Dermis microvascular lymphatic vessel endothelial cell (primary cell): Measurements from ENCODE around the gene ENO3. TPM values are rescaled to one million over a fixed set of nuclear protein-coding genes. Genes with fewer than 3 reads are reported as not detected.
A peak's percentile ranks its signal among the peaks of the same experiment; 100 is the strongest.

Experiments used
- DNase-seq, 2 donors: peaks; one replicate each; pipeline versions ENCODE4 v3.0.0 to v3.0.0-alpha.2; 2010; ENCODE audit warnings: low read depth in 2 of 2
- total RNA-seq: library from RNA; depleted of rRNA; stranded (reverse); fragments of >200 nt; gene quantifications from 2 replicates; pipeline ENCODE4 v1.2.1, GENCODE V29; 2014

The ENO3 gene
- total RNA-seq, 1 donor from 2014 or later = 1.5 TPM

DNA sequence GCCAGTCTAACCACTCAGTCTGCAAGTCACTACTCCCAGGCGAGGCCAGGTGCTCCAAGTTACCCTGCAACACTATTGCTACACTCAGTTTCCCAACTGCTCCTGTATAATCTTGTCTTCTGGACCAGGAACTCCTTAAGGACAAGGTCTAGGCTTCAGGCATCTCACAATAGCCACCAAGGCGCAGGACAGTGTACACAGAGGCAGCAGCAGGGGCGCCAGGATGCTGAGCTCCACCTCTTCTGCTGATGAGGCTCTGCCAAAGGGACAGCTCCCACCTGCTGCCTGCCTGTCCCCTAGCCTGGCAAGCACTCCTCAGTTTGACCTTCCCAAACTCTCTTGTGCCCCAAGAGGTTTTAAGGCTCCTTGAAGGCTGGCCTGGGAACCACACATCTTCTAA lies 14.5 kb upstream of the ENO3 start:
- DNase-seq = no peak

DNA sequence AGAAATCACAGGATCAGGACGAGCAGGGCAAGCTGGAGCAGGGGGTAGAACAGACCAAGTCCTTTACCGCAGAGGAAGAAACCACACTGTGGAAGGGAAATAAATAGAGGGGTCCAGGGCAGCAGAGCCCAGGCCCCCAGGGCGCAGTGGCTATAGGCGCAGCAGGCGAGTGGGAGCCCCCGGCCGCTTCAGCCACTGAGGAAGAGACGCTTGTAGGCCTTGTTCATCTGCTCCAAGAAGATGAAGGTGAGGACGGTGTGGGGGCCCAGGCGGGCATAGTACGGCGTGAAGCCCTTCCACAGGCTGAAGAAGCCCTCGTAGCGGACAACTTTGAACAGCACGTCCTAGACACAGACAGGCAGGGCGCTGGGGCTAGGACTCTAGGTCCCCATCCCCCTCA lies 13.4 kb upstream of the ENO3 start:
- no peak for DNase-seq

DNA sequence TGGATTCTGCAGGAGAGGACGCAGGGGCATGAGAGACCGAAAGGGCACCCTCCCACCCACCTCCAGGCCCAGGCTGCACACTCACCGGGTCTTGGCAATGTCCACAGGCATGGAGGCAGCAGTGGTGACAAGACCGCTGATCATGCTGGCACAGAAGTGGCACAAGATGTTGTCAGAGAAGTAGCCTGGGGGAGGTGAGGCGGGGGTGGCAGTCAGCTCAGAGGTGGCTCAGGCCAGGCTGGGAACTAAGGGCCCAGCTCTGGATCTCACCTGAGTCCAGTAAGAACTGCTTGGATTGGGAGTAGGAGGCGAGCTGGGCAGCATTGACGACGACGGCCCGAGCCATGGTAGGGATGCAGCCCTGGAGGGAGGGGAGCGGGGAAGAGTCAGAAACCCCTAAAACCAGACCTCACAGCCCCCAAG lies 12.8 kb upstream of the ENO3 start:
- no peak for DNase-seq

DNA sequence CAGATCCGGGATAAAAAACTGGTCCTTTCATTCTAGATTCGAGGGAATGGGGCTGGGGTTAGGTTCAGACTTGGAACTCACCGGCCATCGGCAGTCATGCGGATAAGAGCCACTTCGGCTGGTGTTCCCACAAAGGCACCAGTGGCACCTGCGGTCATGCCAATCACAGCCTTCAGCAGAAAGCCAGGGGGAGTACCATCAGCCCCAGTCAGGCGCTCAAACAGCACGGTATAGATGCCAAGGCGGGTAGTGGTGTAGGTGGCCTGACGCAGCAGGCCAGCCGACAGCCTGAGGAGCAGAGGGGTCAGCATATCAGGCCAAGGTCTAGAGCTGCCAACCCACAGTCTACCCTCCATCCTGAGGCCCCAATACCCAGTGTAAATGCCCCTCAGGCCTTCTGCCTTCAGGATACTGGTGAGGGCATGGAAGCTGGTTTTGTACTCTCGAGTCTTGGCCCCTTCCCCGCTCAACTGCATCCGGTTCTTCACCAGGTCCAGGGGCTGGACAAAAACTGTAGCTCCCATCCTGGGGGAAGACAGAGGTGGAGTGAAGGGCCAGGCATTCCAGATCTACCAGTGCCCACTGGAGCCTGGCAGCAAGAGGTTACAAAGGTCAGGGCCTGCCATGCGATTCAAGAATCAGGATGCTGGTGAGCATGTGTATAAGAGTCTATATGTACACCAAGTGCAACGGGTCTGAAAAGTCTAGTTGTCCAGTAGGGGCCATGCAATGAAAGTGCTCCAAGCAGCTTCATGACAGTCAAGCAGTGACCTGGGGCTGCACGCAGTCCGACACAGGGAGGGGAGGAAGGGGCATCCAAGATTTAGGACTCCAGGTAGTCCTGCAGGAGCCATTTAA lies 12.0 kb upstream of the ENO3 start:
- DNase-seq = peak in 1 of 2 donors; percentile 23

DNA sequence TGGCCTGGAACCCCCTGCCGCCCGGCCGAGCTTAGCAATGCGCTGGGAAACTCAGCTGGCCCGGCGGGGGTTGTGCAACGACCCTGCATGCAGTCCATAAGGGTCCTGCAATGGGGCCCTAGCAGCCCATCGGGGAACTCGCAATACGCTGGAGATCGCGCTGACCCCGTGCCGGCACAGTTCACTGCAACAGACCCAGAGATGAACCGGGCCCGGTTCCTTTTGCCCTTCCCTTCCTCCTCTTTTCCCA lies 11.4 kb upstream of the ENO3 start:
- no peak for DNase-seq

DNA sequence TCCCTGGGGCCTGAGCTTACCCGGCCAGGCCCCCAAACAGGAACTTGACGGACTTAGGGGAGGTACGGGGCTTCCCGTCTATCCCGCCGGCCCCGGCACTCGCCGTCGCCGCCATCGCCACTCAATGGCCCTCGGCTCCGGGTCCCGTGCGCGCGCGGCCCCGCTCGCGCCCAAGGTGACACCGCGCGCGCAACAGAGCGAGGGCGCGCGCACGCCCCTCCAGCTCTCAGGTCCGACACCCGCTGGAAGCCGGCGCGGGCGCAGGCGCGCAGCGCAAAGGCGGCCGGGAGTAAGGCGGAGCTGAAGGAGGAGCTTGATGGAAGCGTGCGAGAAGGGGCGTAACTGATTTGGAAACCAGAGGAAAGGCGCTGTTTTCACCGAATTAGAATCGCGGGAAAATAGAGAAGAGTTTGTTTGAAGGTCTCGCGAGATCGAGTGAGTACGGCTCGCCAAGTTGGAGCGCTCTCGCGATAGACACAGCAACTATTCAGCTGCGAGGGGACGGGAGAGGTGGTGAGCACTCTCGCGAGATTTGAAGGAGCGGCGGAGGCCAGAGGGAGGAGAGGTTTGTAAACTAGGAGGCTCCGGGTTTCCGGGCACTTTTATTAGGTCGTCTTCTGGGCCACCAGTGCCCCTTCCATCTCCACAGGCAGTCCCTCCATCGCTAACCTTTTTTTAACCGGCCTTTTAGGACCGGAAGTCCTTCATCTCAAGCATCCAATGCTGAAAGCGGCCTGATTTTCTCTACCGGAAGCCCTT lies 10.9 kb upstream of the ENO3 start, which contains the start of the genes RNF167 and SLC25A11:
Gene RNF167 (plus strand): TSS at position 473 of the 759 bp plus-strand sequence. CDS start 642 bp downstream, outside the sequence.
Gene SLC25A11 (minus strand): TSS at position 251 of the 759 bp plus-strand sequence. CDS start 136 bp downstream, at position 115.
- DNase-seq = peak; percentile 100

DNA sequence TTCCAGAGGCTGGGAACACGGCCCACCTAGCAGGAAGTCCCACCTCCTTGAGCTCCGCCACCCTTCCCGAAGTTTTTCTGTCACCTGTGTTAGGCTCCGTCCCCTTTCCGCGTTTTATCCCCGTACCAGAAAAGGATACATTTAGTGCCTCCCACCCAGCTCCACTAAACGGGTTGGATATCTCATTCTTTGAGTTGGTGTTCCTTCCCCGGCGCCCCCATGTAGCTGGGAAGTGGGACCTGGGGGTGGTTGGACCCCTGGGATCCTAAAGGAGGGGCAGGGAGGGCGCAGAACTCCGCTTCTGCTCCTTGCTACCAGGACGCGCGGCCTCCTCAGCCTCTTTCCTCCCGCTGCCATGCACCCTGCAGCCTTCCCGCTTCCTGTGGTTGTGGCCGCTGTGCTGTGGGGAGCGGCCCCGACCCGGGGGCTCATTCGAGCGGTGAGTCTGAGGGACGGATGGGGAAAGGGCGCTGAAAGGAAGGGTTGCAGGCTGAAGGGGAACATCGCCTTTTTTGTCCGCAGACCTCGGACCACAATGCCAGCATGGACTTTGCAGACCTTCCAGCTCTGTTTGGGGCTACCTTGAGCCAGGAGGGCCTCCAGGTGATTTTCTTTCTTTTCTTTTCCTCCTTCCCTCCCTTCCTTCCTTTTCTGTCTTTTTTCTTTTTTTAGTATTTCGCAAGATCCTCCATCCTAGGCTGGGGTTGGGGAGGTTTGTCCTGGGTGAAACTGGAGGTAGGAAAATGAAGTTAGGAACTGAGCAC lies 10.2 kb upstream of the ENO3 start:
- DNase-seq = no peak

DNA sequence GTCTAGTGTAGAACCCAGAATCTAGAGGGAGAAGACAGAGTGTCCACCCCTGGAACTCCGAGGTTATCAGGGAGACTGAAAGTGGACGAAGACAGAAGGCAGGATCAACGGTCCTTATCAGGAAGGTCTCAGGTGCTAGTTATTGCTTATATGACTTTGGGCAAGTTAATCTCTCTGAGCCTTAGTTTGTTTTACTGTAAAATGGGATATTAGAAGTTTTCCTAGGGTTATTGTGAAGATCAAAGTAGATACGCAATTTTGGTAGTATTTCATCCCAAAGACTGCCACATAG lies 9.7 kb upstream of the ENO3 start:
- no peak for DNase-seq

DNA sequence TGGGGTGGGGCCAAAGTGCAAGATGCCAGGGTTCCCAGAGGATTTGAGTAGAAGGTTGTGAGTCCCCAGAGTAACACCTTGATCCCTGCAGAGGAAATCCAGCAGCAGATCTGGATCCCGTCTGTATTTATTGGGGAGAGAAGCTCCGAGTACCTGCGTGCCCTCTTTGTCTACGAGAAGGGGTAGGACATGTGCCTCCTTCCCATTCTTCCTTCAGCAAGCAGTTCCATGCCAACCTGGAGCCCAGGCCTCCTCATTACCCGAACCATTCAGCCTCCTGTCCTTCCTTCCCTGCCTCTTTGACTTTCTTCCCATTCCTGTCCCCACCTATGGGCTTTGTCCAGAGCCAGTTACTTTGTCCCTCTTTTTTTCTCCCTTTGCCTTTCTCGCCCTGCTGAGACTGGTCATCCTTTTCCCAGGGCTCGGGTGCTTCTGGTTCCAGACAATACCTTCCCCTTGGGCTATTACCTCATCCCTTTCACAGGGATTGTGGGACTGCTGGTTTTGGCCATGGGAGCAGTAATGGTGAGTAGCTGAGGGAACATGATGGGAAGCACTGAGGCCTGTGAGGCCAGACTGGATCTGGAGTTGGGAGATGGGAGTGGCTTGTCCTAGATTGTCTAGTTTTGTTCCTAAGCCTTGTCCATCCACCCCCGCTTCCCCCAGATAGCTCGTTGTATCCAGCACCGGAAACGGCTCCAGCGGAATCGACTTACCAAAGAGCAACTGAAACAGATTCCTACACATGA lies 8.0 kb upstream of the ENO3 start:
- DNase-seq = no peak

DNA sequence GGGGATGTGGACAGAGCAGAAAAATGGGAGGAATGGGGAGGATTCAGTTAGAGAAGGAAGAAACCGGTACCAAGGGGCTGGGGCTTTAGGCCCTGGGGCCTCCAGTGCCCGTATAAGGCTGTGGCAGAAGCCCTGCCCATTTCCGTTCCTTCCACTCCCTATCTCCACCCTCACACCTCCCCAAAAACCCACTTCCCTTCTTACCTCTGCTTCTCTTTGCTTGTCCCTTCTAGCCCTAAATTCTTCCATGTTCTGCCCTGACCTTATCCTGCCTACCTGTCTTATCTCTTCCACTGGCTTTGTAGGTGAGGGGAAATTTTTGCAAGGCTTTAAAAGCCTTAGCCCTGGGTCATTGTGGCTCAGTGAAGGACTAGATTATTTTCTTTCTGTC lies 6.8 kb upstream of the ENO3 start:
- no peak for DNase-seq

DNA sequence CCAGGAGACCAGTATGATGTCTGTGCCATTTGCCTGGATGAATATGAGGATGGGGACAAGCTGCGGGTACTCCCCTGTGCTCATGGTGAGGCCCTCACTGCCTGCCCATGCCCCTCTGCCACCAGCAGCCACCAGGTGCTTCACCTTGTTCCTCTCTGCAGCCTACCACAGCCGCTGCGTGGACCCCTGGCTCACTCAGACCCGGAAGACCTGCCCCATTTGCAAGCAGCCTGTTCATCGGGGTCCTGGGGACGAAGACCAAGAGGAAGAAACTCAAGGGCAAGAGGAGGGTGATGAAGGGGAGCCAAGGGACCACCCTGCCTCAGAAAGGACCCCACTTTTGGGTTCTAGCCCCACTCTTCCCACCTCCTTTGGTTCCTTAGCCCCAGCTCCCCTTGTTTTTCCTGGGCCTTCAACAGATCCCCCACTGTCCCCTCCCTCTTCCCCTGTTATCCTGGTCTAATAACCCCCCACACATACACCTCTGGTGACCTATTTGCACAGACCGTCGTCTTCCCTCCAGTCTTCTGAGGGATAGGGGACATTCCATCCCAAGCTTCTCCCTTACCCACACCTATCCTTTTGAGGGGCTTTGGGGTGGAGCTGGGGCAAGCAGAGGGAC lies 6.3 kb upstream of the ENO3 start:
- no peak for DNase-seq

DNA sequence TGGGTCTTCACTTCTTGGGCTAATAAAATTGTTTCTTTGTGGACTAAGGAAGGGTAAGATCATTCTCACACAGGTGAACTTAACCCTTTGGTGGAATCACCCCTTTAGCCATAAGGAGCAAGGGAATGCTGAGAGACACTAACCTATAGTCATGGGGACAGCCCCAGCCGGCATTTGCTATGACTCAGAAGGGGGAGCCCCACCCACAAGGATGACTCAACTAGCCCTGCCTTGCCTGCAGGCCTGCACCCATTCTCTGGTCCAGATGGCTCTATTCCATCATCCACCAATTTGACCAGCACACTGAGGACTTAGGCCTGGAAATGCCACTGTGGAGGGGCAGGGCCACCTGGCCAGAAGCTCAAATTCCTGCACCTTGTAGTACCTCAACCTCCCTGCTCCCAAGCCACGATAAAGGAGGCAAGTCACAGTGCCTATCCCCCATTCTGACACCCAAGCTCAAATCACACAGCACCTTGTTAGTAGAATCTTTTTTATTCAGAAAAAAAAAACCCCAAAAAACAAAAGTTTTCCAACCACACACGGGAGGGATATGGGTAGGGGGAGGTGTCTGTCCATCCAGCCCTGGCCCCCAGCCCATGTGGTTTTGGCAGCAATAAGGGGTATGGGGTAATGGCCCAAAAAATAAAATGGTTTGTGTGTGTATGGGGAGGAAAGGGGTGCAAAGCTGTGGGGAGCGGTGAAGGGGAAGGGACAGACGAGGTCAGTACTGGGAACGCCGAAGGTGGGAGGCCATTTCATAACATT lies 5.6 kb upstream of the ENO3 start:
- DNase-seq = peak in 1 of 2 donors; percentile 85

DNA sequence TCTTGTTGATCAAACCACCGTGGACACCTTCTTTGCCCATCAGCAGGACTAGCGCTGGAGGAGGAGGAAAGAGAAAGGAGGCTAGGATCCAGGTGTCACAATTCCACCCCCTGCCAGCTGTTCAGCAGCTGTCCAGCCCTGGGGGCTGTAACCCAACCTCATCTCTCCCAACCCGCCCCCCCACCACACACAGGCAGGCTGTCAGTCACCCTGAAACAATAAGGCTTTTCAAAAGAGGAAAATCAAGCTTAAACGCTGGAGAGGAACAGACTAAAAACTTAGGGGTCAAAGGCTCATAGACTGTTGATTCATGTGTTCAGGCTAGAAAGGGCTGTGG lies 5.0 kb upstream of the ENO3 start:
- no peak for DNase-seq

DNA sequence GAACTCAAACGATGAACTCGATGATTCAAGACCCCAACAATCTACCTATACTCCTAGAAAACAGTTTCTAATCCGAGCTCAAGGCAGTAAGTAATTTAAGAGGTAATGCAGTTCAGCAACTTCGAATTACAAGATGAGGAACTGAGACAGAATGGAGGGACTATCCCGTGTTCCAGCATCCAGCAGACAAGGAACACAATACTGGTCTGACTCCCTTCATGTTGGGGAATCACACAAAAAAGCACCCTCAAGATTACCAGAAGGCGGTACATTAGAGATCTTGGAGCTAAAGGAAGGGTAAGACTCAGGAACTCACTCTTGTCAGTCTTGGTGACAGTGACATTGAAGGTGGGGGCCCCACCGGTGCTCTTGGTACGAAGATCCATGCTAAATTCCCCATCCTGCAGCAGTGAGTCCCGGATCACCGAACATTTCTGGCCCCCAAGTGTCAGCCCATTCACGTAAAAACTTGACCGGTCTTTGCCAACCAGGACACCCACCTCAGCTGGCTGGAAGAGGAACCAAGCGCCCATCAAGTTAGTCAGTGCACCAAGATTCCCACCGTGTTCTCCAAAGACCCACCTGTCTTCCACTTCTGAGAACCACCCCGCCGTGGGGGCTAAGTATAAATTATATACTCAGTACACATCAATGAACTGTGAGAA lies 4.5 kb upstream of the ENO3 start:
- no peak for DNase-seq

DNA sequence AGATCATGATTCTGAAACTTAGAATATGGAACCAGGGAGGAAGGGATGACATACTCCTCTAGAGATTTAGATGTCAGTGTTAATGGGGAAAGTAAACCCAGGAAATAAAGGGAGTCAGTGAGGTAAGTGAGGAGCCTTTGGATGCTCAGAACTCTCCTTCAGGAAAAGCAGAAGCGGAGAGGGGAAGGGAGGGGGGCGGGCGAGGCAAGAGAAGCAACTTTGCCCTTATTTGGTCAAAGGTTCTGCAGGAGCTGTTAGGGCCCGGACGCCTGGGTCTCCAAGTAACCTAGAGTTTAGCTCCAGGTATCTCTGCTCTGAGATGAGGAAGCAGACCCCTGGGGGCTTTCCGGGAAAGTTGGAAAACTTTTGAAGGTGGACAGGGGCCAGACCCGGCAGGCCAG lies 3.9 kb upstream of the ENO3 start:
- DNase-seq = peak in 1 of 2 donors; percentile 19

DNA sequence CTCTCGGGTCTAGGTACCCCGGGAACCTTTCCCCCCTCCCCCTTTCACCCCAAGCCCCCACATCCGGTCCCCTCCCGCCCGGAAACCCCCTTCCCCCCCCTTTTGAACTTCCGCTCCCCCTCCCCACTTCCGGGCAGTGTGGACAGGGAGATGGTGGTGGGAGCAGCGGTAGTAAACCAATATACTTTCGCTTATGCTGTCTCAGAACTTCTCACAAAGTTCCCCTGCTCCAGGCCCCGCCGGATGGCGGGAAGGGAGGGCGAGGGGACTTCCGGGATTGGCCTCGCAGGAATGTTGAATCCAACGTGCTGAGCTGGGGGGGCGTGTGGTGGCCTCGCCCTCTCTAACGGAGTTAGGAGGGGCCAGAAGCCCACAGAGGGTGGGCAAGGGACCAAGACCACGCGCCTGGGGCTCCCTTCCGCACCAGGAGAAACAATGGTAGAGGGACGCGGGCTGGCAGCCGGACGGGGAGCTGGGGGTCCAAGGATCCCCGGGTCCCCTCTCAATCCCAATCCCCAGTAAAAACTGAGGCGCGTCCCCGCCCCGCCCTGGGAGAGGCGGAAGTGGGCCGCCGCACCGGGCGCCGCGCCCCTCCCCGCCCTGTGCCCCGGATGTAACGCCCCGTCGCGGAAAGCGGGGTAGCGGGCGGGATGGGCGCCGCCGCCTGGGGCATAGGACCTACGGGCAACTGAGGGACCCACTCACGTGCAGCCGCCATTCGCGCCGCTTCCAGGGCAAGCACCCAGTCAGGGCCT lies 3.3 kb upstream of the ENO3 start:
- peak; percentile 31 to 45 for DNase-seq

DNA sequence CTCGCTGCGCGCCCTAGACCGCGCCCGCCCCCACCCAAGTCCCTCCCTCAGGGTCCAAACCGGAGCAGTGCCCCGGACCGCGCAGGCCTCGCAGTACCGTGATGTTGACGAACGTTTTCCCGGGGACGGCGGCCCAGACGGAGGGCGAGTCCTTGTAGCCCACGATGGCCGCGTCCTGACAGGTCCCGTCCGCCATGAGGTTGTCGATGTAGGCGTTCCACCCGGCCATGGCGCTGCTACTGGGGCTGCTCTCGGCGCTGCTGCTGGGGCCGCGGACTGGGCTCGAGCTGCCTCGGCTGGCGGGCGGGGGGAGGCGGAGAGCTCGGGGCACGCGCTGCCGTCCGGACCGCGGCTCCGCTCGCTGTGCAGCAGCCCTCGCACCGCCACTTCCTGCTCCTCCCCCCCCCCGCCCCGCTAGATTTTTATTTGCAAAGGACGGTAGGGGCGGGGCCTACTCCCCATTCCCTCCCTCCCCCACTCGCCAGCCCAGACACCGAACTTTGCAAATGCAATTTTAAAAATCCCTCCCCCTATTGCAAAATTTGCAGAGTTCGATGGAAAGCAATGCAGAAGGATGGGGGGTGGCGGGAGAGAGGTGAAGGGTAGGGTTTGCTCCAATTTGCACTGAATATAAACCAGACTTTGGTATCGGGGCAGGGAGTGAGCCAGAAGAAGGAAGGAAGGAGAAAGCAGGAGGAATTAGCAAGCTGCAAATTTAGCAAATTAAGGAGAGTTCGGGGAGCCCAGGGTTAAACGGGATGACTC lies 2.6 kb upstream of the ENO3 start, which contains the start of gene PFN1:
Gene PFN1 (minus strand): TSS at position 365 of the 765 bp plus-strand sequence. CDS start 136 bp downstream, at position 229.
- DNase-seq = peak; percentile 85 to 90

DNA sequence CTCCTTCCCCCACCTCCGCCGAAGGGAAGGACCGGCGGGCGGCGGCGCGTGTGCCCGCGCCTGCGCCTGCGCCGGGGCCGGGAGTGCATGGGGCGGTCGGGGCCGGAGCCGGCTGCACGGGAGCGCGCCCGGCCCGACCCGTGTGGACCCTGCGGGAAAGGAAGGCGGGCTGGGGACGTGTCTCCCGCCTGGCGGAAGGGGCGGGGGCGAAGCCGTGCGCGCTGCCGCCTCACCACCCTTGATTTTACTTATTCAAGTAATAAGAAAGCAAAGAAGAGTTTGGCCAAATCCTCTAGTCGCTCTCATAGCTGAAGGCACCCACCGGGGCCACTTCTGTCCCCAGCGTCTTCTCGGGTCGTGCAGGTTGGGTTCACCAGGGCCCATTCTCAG lies 2.0 kb upstream of the ENO3 start:
- DNase-seq = peak; percentile 55 to 90
